ENCODE results near the gene BRME1. TPM values are rescaled to one million over a fixed set of nuclear protein-coding genes. Genes with fewer than 3 reads are reported as not detected.

BRME1 gene
- total and polyA plus RNA-seq, 2 of the 13 experiments (the other 11 are each of a cell fraction or from before 2014, with no cell fraction given) = 0.74 to 1.5 TPM

DNA sequence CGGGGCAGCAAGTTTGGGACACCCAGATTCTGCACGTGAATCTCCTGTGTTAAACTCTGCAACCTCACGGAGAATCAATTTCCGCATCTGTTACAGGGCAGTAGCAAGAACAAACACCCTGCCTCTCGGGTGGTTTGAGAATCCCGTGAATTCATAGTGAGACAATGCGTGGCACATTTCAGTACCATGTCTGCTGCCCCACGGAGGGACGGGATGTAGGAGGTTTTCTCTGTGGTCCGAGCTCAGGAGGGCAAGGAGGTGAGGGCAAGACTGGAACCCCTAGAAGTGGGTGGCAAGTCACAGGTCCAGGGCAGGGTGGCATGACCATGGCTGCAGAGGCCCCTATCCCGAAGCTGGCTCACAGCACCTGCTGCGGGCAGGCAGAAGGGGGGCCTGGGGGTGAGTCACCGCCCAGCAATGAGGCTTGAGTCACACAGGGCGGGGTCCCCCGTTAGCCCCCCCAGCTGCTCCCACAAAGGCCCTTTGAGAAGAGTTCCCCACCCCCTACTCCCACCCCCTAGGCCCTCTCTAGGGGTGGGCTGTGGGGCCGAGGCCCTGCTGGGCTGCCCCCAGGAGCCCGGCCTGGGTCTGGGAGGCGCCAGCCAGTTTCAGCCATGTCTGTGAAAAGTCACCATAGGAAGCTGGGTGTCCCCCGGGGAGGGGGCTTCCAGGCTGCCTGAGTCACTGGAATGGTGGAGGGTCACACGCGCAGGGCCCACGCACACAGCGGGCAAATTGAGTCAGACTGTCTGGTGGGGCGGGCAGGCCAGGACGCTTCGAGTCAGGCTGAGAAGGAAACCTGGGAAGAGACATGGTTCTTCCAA lies 54.8 kb downstream of the BRME1 start (continued):
- TF ChIP-seq, protein P1, sequence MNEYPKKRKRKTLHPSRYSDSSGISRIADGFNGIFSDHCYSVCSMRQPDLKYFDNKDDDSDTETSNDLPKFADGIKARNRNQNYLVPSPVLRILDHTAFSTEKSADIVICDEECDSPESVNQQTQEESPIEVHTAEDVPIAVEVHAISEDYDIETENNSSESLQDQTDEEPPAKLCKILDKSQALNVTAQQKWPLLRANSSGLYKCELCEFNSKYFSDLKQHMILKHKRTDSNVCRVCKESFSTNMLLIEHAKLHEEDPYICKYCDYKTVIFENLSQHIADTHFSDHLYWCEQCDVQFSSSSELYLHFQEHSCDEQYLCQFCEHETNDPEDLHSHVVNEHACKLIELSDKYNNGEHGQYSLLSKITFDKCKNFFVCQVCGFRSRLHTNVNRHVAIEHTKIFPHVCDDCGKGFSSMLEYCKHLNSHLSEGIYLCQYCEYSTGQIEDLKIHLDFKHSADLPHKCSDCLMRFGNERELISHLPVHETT (CRISPR knock-in tag; conservative IDR thresholded peaks at IDR 0.05) = no peak
- TF ChIP-seq, protein P2, sequence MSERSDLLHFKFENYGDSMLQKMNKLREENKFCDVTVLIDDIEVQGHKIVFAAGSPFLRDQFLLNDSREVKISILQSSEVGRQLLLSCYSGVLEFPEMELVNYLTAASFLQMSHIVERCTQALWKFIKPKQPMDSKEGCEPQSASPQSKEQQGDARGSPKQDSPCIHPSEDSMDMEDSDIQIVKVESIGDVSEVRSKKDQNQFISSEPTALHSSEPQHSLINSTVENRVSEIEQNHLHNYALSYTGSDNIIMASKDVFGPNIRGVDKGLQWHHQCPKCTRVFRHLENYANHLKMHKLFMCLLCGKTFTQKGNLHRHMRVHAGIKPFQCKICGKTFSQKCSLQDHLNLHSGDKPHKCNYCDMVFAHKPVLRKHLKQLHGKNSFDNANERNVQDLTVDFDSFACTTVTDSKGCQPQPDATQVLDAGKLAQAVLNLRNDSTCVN (CRISPR knock-in tag; IDR thresholded peaks at IDR 0.05; ENCODE audit: borderline replicate concordance) = no peak
- TF ChIP-seq, protein P3, sequence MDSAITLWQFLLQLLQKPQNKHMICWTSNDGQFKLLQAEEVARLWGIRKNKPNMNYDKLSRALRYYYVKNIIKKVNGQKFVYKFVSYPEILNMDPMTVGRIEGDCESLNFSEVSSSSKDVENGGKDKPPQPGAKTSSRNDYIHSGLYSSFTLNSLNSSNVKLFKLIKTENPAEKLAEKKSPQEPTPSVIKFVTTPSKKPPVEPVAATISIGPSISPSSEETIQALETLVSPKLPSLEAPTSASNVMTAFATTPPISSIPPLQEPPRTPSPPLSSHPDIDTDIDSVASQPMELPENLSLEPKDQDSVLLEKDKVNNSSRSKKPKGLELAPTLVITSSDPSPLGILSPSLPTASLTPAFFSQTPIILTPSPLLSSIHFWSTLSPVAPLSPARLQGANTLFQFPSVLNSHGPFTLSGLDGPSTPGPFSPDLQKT (CRISPR knock-in tag; IDR thresholded peaks at IDR 0.05; ENCODE audit: borderline replicate concordance) = no peak
- TF ChIP-seq ZNF180 (CRISPR knock-in tag; IDR thresholded peaks at IDR 0.05; ENCODE audit: borderline replicate concordance, low read depth) = no peak
- TF ChIP-seq NFIC (IDR thresholded peaks at IDR 0.05; ENCODE audit: low read length) = no peak
- no peak; the same call in 1 of the 2 replicates for TF ChIP-seq ETV5 (CRISPR knock-in tag; IDR thresholded peaks at IDR 0.05; ENCODE audit: borderline replicate concordance)
- no peak for TF ChIP-seq ZNF446 (CRISPR knock-in tag; IDR thresholded peaks at IDR 0.05)
- TF ChIP-seq, protein P4, sequence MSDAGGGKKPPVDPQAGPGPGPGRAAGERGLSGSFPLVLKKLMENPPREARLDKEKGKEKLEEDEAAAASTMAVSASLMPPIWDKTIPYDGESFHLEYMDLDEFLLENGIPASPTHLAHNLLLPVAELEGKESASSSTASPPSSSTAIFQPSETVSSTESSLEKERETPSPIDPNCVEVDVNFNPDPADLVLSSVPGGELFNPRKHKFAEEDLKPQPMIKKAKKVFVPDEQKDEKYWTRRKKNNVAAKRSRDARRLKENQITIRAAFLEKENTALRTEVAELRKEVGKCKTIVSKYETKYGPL (CRISPR knock-in tag; IDR thresholded peaks at IDR 0.05) = no peak
- 0 out of 2 replicates have a peak, but pooled peaks have one; percentile 18 for TF ChIP-seq HIVEP1 (CRISPR knock-in tag; IDR thresholded peaks at IDR 0.05)
- TF ChIP-seq NKX3-1 (CRISPR knock-in tag; IDR thresholded peaks at IDR 0.05) = no peak
- TF ChIP-seq ATRX (CRISPR knock-in tag; IDR thresholded peaks at IDR 0.05; ENCODE audit: borderline replicate concordance) = no peak
- peak; percentile 98 for TF ChIP-seq TEAD3 (CRISPR knock-in tag; optimal IDR thresholded peaks at IDR 0.05; ENCODE audit: borderline replicate concordance)
- TF ChIP-seq, protein P5, sequence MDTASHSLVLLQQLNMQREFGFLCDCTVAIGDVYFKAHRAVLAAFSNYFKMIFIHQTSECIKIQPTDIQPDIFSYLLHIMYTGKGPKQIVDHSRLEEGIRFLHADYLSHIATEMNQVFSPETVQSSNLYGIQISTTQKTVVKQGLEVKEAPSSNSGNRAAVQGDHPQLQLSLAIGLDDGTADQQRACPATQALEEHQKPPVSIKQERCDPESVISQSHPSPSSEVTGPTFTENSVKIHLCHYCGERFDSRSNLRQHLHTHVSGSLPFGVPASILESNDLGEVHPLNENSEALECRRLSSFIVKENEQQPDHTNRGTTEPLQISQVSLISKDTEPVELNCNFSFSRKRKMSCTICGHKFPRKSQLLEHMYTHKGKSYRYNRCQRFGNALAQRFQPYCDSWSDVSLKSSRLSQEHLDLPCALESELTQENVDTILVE (CRISPR knock-in tag; IDR thresholded peaks at IDR 0.05) = no peak
- TF ChIP-seq ZNF841 (CRISPR knock-in tag; IDR thresholded peaks at IDR 0.05; ENCODE audit: borderline replicate concordance) = no peak
- TF ChIP-seq KAT7 (CRISPR knock-in tag; IDR thresholded peaks at IDR 0.05; ENCODE audit: borderline replicate concordance) = no peak
- TF ChIP-seq ZBTB21 (CRISPR knock-in tag; IDR thresholded peaks at IDR 0.05) = no peak
- TF ChIP-seq RAD21 (CRISPR knock-in tag; IDR thresholded peaks at IDR 0.05) = no peak
- TF ChIP-seq RORA (CRISPR knock-in tag; IDR thresholded peaks at IDR 0.05) = no peak
- TF ChIP-seq ZNF383 (CRISPR knock-in tag; IDR thresholded peaks at IDR 0.05; ENCODE audit: borderline replicate concordance) = no peak
- no peak for TF ChIP-seq SOX6 (IDR thresholded peaks at IDR 0.05)
- peak; percentile 62 for TF ChIP-seq SOX6 (CRISPR knock-in tag; IDR thresholded peaks at IDR 0.05)
- no peak for TF ChIP-seq KLF6 (CRISPR knock-in tag; IDR thresholded peaks at IDR 0.05)
- peak; percentile 58; the same call in 1 of the 2 replicates for TF ChIP-seq MED1 (CRISPR knock-in tag; IDR thresholded peaks at IDR 0.05)
- no peak for TF ChIP-seq ZNF263 (CRISPR knock-in tag; IDR thresholded peaks at IDR 0.05)
- no peak for TF ChIP-seq MEIS1 (CRISPR knock-in tag; IDR thresholded peaks at IDR 0.05; ENCODE audit: borderline replicate concordance)
- no peak for TF ChIP-seq KLF13 (CRISPR knock-in tag; IDR thresholded peaks at IDR 0.05)
- no peak for TF ChIP-seq PRPF4 (IDR thresholded peaks at IDR 0.05; ENCODE audit: low read depth, low read length, poor library complexity, severe bottlenecking)
